ENCODE data around the gene SH2D6.

SH2D6 gene

GRCh38 chr2:85383850-85384249, 34.7 kb upstream of the SH2D6 start:
- no peaks in the 10 kb centered on the region for H3K9me3 ChIP-seq (ENCODE audit: low read depth, low read length)
- no peak for DNase-seq (ENCODE audit: low read depth, low spot score)
- no peak overlapping the region for H3K9ac ChIP-seq (ENCODE audit: insufficient read length)
- no peak overlapping the region for H3K27ac ChIP-seq
- H3K36me3 ChIP-seq (ENCODE audit: insufficient read depth, low read length): peaks cover 23% of the 10 kb centered on the region; the same call in 1 of the 2 replicates
- no peak overlapping the region for H3K4me3 ChIP-seq
- no peak for TF ChIP-seq FOXP2 (optimal IDR thresholded peaks at IDR 0.05; ENCODE audit: control extremely low read depth, extremely low read length, insufficient read depth)
- TF ChIP-seq POLR2AphosphoS5 (IDR thresholded peaks at IDR 0.05; ENCODE audit: borderline replicate concordance, low read depth, low read length): no peak
- no peak for TF ChIP-seq EZH2 (IDR thresholded peaks at IDR 0.05)

DNA sequence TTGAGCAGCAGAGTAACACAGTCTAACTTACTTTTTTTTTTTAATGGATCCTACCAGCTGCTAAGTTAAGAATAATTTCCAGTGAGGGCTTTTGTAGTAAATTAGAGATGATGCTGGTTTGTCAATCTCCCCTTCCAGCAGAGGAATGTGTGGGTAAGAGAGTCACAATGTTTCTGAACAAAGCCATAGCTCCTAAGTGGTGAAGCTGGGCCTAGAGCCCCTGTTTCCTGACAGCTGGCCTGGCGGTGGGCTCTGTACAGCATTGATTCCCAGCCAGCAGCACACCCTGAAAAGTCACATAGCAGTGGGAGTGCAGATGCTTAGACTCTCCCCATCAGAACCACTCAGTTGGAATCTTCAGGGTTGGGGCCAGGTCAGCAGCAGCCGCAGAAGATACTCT, 32.8 kb upstream of the SH2D6 start:
- Histone ChIP-seq H3K9ac (ENCODE audit: insufficient read length) (no peak overlapping the region), H3K4me3 (no peak overlapping the region), H3K9me3 (ENCODE audit: low read depth, low read length) (no peaks in the 10 kb centered on the region), H3K27ac (no peak overlapping the region), H3K36me3 (ENCODE audit: insufficient read depth, low read length) (peaks cover 8% of the 10 kb centered on the region; the same call in 1 of the 2 replicates)
- DNase-seq (ENCODE audit: low read depth, low spot score): no peak
- no peak for TF ChIP-seq FOXP2 (optimal IDR thresholded peaks at IDR 0.05; ENCODE audit: control extremely low read depth, extremely low read length, insufficient read depth)
- no peak for TF ChIP-seq POLR2AphosphoS5 (IDR thresholded peaks at IDR 0.05; ENCODE audit: borderline replicate concordance, low read depth, low read length)
- no peak for TF ChIP-seq EZH2 (IDR thresholded peaks at IDR 0.05)

GRCh38 chr2:85387754-85388153, 30.8 kb upstream of the SH2D6 start:
- no peak for TF ChIP-seq FOXP2 (optimal IDR thresholded peaks at IDR 0.05; ENCODE audit: control extremely low read depth, extremely low read length, insufficient read depth)
- TF ChIP-seq EZH2 (IDR thresholded peaks at IDR 0.05): no peak
- no peak for TF ChIP-seq POLR2AphosphoS5 (IDR thresholded peaks at IDR 0.05; ENCODE audit: borderline replicate concordance, low read depth, low read length)
- Histone ChIP-seq H3K36me3 (ENCODE audit: insufficient read depth, low read length) (peaks cover 4% of the 10 kb centered on the region; the same call in 1 of the 2 replicates), H3K4me3 (no peak overlapping the region), H3K27ac (no peak overlapping the region), H3K9me3 (ENCODE audit: low read depth, low read length) (no peaks in the 10 kb centered on the region), H3K9ac (ENCODE audit: insufficient read length) (no peak overlapping the region)
- DNase-seq (ENCODE audit: low read depth, low spot score): no peak

DNA sequence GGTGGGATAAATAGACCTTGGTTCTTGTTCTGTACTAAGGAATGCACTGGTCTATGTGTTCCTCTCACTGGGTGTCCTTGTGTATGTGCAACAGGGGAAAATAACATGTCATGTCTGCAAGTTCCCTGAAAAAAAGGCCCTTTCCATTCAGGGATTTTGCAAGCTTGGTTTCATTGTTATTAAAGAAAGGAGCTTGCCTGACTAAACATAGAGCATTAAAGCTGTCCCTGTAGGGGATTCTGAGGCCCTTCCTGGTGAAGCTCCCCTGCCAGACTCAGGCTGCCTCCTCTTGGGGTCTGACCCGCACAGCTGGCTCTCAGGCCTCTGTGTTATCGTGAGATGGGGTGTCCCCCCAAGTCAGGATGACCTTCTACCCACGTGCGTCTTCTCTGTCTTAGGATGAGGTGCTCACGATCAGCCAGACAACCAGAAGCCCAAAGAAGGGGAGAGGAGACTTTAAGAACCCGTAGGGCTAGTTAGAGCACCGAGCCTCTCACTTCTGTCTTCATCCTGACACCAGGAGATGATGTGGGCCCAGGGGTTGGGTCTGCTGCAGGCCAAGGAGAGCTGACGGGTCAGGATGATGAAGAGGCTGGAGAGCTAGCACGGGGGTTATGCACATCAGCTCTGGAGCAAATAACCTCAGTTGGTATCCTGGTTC, 29.5 kb upstream of the SH2D6 start:
- Histone ChIP-seq H3K4me3 (no peak overlapping the region), H3K9me3 (ENCODE audit: low read depth, low read length) (no peaks in the 10 kb centered on the region), H3K36me3 (ENCODE audit: insufficient read depth, low read length) (peaks cover 4% of the 10 kb centered on the region; the same call in 1 of the 2 replicates), H3K27ac (no peak overlapping the region), H3K9ac (ENCODE audit: insufficient read length) (no peak overlapping the region)
- TF ChIP-seq EZH2 (IDR thresholded peaks at IDR 0.05) (no peak), POLR2AphosphoS5 (IDR thresholded peaks at IDR 0.05; ENCODE audit: borderline replicate concordance, low read depth, low read length) (no peak), FOXP2 (optimal IDR thresholded peaks at IDR 0.05; ENCODE audit: control extremely low read depth, extremely low read length, insufficient read depth) (no peak)
- DNase-seq (ENCODE audit: low read depth, low spot score): no peak

- DNase-seq (ENCODE audit: low read depth, low spot score): no peak
- H3K9me3 ChIP-seq (ENCODE audit: low read depth, low read length): no peaks in the 10 kb centered on the region
- TF ChIP-seq FOXP2 (optimal IDR thresholded peaks at IDR 0.05; ENCODE audit: control extremely low read depth, extremely low read length, insufficient read depth): no peak
- no peak overlapping the region for H3K4me3 ChIP-seq
- H3K36me3 ChIP-seq (ENCODE audit: insufficient read depth, low read length): peaks cover 4% of the 10 kb centered on the region; the same call in 1 of the 2 replicates
- H3K9ac ChIP-seq (ENCODE audit: insufficient read length): no peak overlapping the region
- H3K27ac ChIP-seq: no peak overlapping the region
Measured at GRCh38 chr2:85390941-85391669, 27.4 kb upstream of the SH2D6 start.

- no peak for DNase-seq (ENCODE audit: low read depth, low spot score)
- H3K9me3 ChIP-seq (ENCODE audit: low read depth, low read length): no peaks in the 10 kb centered on the region
- no peaks in the 10 kb centered on the region for H3K36me3 ChIP-seq (ENCODE audit: insufficient read depth, low read length)
- no peak overlapping the region for H3K4me3 ChIP-seq
- TF ChIP-seq FOXP2 (optimal IDR thresholded peaks at IDR 0.05; ENCODE audit: control extremely low read depth, extremely low read length, insufficient read depth): no peak
- no peak for TF ChIP-seq EZH2 (IDR thresholded peaks at IDR 0.05)
- TF ChIP-seq POLR2AphosphoS5 (IDR thresholded peaks at IDR 0.05; ENCODE audit: borderline replicate concordance, low read depth, low read length): no peak
- no peak overlapping the region for H3K27ac ChIP-seq
- no peak overlapping the region for H3K9ac ChIP-seq (ENCODE audit: insufficient read length)
Measured at GRCh38 chr2:85393836-85394235, 24.7 kb upstream of the SH2D6 start.

DNA sequence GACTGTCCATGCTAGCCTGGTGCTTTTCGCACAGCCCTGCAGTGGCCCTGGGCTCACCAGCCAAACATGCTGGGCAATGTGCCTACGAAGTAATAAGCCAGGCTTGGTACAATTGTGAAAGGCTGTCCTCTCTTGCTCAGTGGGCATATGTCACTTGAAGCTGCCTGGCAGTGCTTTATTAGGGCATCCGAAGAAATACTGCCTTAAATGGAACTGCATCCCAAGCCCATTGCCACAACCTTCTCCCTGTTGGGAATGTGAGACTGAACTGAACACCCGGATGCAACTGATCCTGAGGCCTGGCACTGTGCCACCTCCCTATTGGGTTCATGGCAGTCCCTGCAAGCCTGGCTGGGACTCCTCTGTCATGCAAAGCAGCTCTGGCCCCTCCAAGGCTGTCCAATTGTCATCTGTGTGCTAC, 24.2 kb upstream of the SH2D6 start:
- no peak for DNase-seq (ENCODE audit: low read depth, low spot score)
- Histone ChIP-seq H3K27ac (no peak overlapping the region), H3K36me3 (ENCODE audit: insufficient read depth, low read length) (no peaks in the 10 kb centered on the region), H3K9ac (ENCODE audit: insufficient read length) (no peak overlapping the region), H3K9me3 (ENCODE audit: low read depth, low read length) (no peaks in the 10 kb centered on the region), H3K4me3 (no peak overlapping the region)
- TF ChIP-seq EZH2 (IDR thresholded peaks at IDR 0.05) (no peak), FOXP2 (optimal IDR thresholded peaks at IDR 0.05; ENCODE audit: control extremely low read depth, extremely low read length, insufficient read depth) (no peak), POLR2AphosphoS5 (IDR thresholded peaks at IDR 0.05; ENCODE audit: borderline replicate concordance, low read depth, low read length) (no peak)

GRCh38 chr2:85394976-85395375, 23.5 kb upstream of the SH2D6 start:
- H3K36me3 ChIP-seq (ENCODE audit: insufficient read depth, low read length): no peaks in the 10 kb centered on the region
- H3K9me3 ChIP-seq (ENCODE audit: low read depth, low read length): no peaks in the 10 kb centered on the region
- no peak overlapping the region for H3K27ac ChIP-seq

More at GRCh38 chr2:85394976-85395375, 23.5 kb upstream of the SH2D6 start:
- Histone ChIP-seq H3K9ac (ENCODE audit: insufficient read length) (no peak overlapping the region), H3K4me3 (no peak overlapping the region)
- TF ChIP-seq FOXP2 (optimal IDR thresholded peaks at IDR 0.05; ENCODE audit: control extremely low read depth, extremely low read length, insufficient read depth): no peak
- no peak for TF ChIP-seq EZH2 (IDR thresholded peaks at IDR 0.05)
- no peak for TF ChIP-seq POLR2AphosphoS5 (IDR thresholded peaks at IDR 0.05; ENCODE audit: borderline replicate concordance, low read depth, low read length)
- no peak for DNase-seq (ENCODE audit: low read depth, low spot score)
